MM.1S (cell line): ENCODE data around the gene CISTR.

Source experiments
- DNase-seq: peaks from one replicate; pipeline ENCODE4 v3.0.0-alpha.2; 2015
- H2AFZ ChIP-seq: fragments of 300-600 bp; sonication (generic); 2 replicates; pipeline ENCODE4 v1.6.0; 2016; ENCODE audit warnings: antibody characterized with exemption, low read length
- H3F3A ChIP-seq: fragments of 300-600 bp; sonication (generic); 2 replicates; pipeline ENCODE4 v1.6.1; 2016; ENCODE audit warnings: mild to moderate bottlenecking, antibody characterized with exemption, low read length, moderate library complexity, mixed read lengths; ENCODE audit not compliant: insufficient read depth
- H3K27ac ChIP-seq: fragments of 300-600 bp; sonication (generic); 2 replicates; pipeline ENCODE4 v1.5.1; 2016; ENCODE audit warnings: mild to moderate bottlenecking, low read length
- H3K27me3 ChIP-seq: fragments of 300-600 bp; sonication (generic); replicated peaks from 2 replicates; pipeline ENCODE4 v1.6.0; 2016; ENCODE audit warnings: low read length; ENCODE audit not compliant: insufficient read depth
- H3K36me3 ChIP-seq: fragments of 300-600 bp; sonication (generic); replicated peaks from 2 replicates; pipeline ENCODE4 v1.6.1; 2016; ENCODE audit warnings: mild to moderate bottlenecking, low read length, mixed read lengths; ENCODE audit not compliant: insufficient read depth
- H3K4me1 ChIP-seq: fragments of 300-600 bp; sonication (generic); 2 replicates; pipeline ENCODE4 v1.6.1; 2016; ENCODE audit warnings: low read length, mixed read lengths
- H3K4me2 ChIP-seq: fragments of 300-600 bp; sonication (generic); 2 replicates; pipeline ENCODE4 v1.6.0; 2016; ENCODE audit warnings: low read depth, low read length
- H3K4me3 ChIP-seq: fragments of 300-600 bp; sonication (generic); 2 replicates; pipeline ENCODE4 v1.5.1; 2016; ENCODE audit warnings: low read length, mixed read lengths
- H3K79me2 ChIP-seq: fragments of 300-600 bp; sonication (generic); 2 replicates; pipeline ENCODE4 v1.6.1; 2016; ENCODE audit warnings: mixed run types, low read length, mixed read lengths
- H3K9ac ChIP-seq: fragments of 300-600 bp; sonication (generic); 2 replicates; pipeline ENCODE4 v1.6.1; 2016; ENCODE audit warnings: low read length, mixed read lengths
- H3K9me2 ChIP-seq: fragments of 300-600 bp; sonication (generic); replicated peaks from 2 replicates; pipeline ENCODE4 v1.6.1; 2016; ENCODE audit warnings: mild to moderate bottlenecking, low read length, mixed read lengths; ENCODE audit not compliant: insufficient read depth
- H3K9me3 ChIP-seq: fragments of 300-600 bp; sonication (generic); replicated peaks from 2 replicates; pipeline ENCODE4 v1.6.1; 2016; ENCODE audit warnings: mild to moderate bottlenecking, low read length, mixed read lengths; ENCODE audit not compliant: insufficient read depth
- H4K20me1 ChIP-seq: fragments of 300-600 bp; sonication (generic); 2 replicates; pipeline ENCODE4 v1.6.1; 2016; ENCODE audit warnings: mild to moderate bottlenecking, low read length, moderate library complexity, mixed read lengths; ENCODE audit not compliant: insufficient read depth
- EZH2 ChIP-seq: fragments of 300-600 bp; sonication (generic); optimal IDR thresholded peaks from 2 replicates; pipeline ENCODE3; 2017; ENCODE audit warnings: low read depth, mild to moderate bottlenecking, antibody characterized with exemption, low read length, mixed read lengths
- EZH2phosphoT487 ChIP-seq: fragments of 300-600 bp; sonication (generic); IDR thresholded peaks from 2 replicates; pipeline ENCODE4 v1.6.1; 2018; ENCODE audit warnings: antibody characterized with exemption, low read length
- TF ChIP-seq, protein P1 (sequence below): fragments of 300-600 bp; sonication (generic); IDR thresholded peaks from 2 replicates; pipeline ENCODE4 v1.5.1; 2016; ENCODE audit warnings: antibody characterized with exemption, low read length, mixed read lengths

The CISTR gene

DNA sequence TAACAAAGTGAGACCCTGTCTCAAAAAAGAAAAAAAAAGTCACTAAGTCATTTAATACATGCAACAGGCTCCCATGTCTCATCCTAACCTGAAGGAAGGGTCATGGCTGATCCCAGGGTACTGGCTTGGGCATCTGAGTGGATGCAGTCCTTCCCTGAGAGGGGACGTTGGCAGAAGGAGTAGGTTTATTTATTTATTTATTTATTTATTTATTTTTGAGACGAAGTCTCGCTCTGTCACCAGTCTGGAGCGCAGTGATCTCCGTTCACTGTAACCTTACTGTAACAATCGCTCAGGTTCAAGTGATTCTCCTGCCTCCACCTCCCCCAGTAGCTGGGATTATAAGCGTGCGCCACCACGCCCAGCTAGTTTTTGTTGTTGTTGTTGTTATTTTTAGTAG is 17.4 kb downstream of the CISTR start:
- H4K20me1 ChIP-seq, result no peaks in the 10 kb centered on the region
- no peaks in the 10 kb centered on the region for H3K79me2 ChIP-seq
- no peak for DNase-seq
- H3K4me1 ChIP-seq, result no peaks in the 10 kb centered on the region
- H3K4me2 ChIP-seq, result no peak overlapping the region
- no peak overlapping the region for H2AFZ ChIP-seq
- H3K9me3 ChIP-seq, result no peaks in the 10 kb centered on the region
- TF ChIP-seq EZH2 (no peak), EZH2phosphoT487 (no peak)
- TF ChIP-seq, protein P1, sequence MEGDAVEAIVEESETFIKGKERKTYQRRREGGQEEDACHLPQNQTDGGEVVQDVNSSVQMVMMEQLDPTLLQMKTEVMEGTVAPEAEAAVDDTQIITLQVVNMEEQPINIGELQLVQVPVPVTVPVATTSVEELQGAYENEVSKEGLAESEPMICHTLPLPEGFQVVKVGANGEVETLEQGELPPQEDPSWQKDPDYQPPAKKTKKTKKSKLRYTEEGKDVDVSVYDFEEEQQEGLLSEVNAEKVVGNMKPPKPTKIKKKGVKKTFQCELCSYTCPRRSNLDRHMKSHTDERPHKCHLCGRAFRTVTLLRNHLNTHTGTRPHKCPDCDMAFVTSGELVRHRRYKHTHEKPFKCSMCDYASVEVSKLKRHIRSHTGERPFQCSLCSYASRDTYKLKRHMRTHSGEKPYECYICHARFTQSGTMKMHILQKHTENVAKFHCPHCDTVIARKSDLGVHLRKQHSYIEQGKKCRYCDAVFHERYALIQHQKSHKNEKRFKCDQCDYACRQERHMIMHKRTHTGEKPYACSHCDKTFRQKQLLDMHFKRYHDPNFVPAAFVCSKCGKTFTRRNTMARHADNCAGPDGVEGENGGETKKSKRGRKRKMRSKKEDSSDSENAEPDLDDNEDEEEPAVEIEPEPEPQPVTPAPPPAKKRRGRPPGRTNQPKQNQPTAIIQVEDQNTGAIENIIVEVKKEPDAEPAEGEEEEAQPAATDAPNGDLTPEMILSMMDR, result no peak
- no peak overlapping the region for H3K9ac ChIP-seq
- H3K27ac ChIP-seq, result no peak overlapping the region
- no peaks in the 10 kb centered on the region for H3K9me2 ChIP-seq
- no peaks in the 10 kb centered on the region for H3K36me3 ChIP-seq
- H3K27me3 ChIP-seq, result peaks cover 34% of the 10 kb centered on the region
- no peak overlapping the region for H3K4me3 ChIP-seq
- no peaks in the 10 kb centered on the region for H3F3A ChIP-seq

DNA sequence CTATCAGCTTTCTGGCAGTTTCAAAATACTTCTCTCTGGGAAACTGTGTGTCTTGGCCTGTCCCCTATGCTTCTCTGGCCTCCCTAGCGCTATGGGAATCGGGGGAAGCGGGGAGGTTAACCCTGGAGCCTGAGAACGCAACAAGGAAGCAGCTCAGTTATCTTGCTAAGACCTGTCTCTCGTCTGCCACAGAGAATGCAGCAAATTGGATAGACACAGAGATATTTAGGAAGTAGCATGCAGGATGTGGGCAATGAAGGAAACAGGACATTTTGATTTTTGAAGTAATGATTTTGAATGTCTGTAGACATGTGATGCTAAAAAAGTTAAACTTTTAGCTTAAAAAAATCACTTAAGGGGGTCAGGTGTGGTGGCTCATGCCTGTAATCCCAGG is 18.0 kb downstream of the CISTR start:
- Histone ChIP-seq H3K27ac (no peak overlapping the region), H3F3A (no peaks in the 10 kb centered on the region), H3K27me3 (peaks cover 28% of the 10 kb centered on the region), H2AFZ (no peak overlapping the region), H3K9me2 (no peaks in the 10 kb centered on the region), H3K4me1 (no peaks in the 10 kb centered on the region), H3K4me3 (no peak overlapping the region), H4K20me1 (no peaks in the 10 kb centered on the region), H3K36me3 (no peaks in the 10 kb centered on the region), H3K79me2 (no peaks in the 10 kb centered on the region), H3K9me3 (no peaks in the 10 kb centered on the region), H3K9ac (no peak overlapping the region), H3K4me2 (no peak overlapping the region)
- no peak for DNase-seq
- TF ChIP-seq, protein P1, result no peak
- TF ChIP-seq EZH2phosphoT487, result no peak
- TF ChIP-seq EZH2, result no peak

DNA sequence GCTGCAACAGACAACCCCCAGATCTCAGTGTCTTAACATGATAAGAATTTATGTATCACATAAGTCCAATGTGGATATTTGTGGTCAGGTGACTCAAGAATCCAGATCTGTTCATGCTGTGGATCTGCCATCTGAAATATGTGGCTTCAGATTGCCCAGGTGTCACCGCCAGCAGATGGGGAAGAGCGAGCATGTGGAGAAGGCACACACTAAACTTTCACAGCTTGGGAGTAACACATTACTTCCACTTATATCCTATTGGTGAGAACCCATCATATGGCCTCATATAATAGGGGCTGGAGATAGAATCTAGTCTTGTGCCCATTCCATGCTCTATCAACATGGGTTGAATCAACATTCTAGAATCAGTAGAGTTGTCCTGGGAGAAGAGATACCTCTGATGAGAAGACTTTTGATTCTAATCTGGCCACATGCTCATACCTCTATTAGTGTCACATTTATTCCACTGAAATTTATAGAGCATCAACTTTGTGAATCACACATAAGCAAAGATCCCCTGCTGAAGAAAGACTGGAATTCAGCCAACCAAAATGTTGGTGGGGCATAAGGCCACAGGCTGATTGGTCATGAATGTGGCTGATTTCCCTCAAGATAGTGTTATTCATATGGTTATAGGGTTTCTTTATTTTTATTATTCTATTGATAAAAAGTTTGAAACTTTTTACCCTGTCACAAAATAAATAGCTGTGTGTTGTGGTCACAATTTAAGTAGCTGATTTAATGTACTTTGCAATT is 18.6 kb downstream of the CISTR start:
- Histone ChIP-seq H3K9me3 (no peaks in the 10 kb centered on the region), H3K4me2 (no peak overlapping the region), H3K27ac (no peak overlapping the region), H3K79me2 (no peaks in the 10 kb centered on the region), H3F3A (no peaks in the 10 kb centered on the region), H3K36me3 (no peaks in the 10 kb centered on the region), H2AFZ (no peak overlapping the region), H4K20me1 (no peaks in the 10 kb centered on the region), H3K4me1 (no peaks in the 10 kb centered on the region), H3K4me3 (no peak overlapping the region), H3K9me2 (no peaks in the 10 kb centered on the region), H3K27me3 (peaks cover 23% of the 10 kb centered on the region), H3K9ac (no peak overlapping the region)
- TF ChIP-seq EZH2phosphoT487, result no peak
- TF ChIP-seq, protein P1, result no peak
- DNase-seq, result no peak
